Osteoblast (primary cell): ENCODE measurements around the gene PDPK1. TPM values are rescaled to one million over a fixed set of nuclear protein-coding genes. Genes with fewer than 3 reads are reported as not detected.
"Not testable (repeated sequence)": the region's sequence is repeated elsewhere in the genome, so short reads cannot be mapped to it uniquely, and the experiment has no call there.

ENCODE experiments used
- DNase-seq: peaks from one replicate; pipeline ENCODE4 v3.0.0; 2011; ENCODE audit warnings: low spot score, mixed read lengths; ENCODE audit not compliant: insufficient read length; ENCODE audit errors: missing footprints
- H2AFZ ChIP-seq: 2 replicates; pipeline ENCODE4 v1.6.0; 2011; ENCODE audit warnings: mild to moderate bottlenecking, low read length
- H3K27ac ChIP-seq: 2 replicates; pipeline ENCODE4 v1.5.1; 2011; ENCODE audit warnings: mild to moderate bottlenecking, low read depth, low read length, moderate library complexity
- H3K27me3 ChIP-seq: 2 replicates; pipeline ENCODE4 v1.6.0; 2012; ENCODE audit warnings: mild to moderate bottlenecking, control low read depth, inconsistent platforms, low read length, moderate library complexity; ENCODE audit not compliant: insufficient read depth
- H3K36me3 ChIP-seq: 2 replicates; pipeline ENCODE4 v1.5.1; 2011; ENCODE audit warnings: mild to moderate bottlenecking, low read length, control low read depth, moderate library complexity; ENCODE audit not compliant: insufficient read depth
- H3K4me1 ChIP-seq: 2 replicates; pipeline ENCODE4 v1.5.1; 2011; ENCODE audit warnings: mild to moderate bottlenecking, low read length, control low read depth, moderate library complexity; ENCODE audit not compliant: insufficient read depth
- H3K4me2 ChIP-seq: 2 replicates; pipeline ENCODE4 v1.6.0; 2011; ENCODE audit warnings: mild to moderate bottlenecking, low read length; ENCODE audit not compliant: insufficient read depth
- H3K4me3 ChIP-seq: fragments of 200-600 bp; sonication (generic); 3 replicates; pipeline ENCODE4 v1.5.1; 2012; ENCODE audit warnings: mild to moderate bottlenecking, low read length, inconsistent platforms; ENCODE audit not compliant: insufficient read depth
- H3K79me2 ChIP-seq: 2 replicates; pipeline ENCODE4 v1.6.0; 2012; ENCODE audit warnings: mild to moderate bottlenecking, low read length, control low read depth, inconsistent platforms; ENCODE audit not compliant: insufficient read depth
- H3K9me3 ChIP-seq: 2 replicates; pipeline ENCODE4 v1.5.1; 2011; ENCODE audit warnings: low read depth, low read length, control low read depth
- H4K20me1 ChIP-seq: 2 replicates; pipeline ENCODE4 v1.6.0; 2012; ENCODE audit warnings: mild to moderate bottlenecking, low read length, control low read depth; ENCODE audit not compliant: insufficient read depth
- CTCF ChIP-seq: IDR thresholded peaks from 2 replicates; pipeline ENCODE4 v1.5.1; 2011; ENCODE audit warnings: mild to moderate bottlenecking, low read depth, low read length, moderate library complexity; ENCODE audit errors: extremely low read depth
- total RNA-seq: library from RNA; depleted of rRNA; stranded (reverse); fragments of >200 nt; gene quantifications from 2 replicates; pipeline ENCODE4 v1.2.3, GENCODE V29; 2012

PDPK1 gene
- total RNA-seq, 1 donor, result 23.2 TPM

GRCh38 chr16:2557150-2557549 is 19.3 kb downstream of the PDPK1 start:
- H3K4me1 ChIP-seq, H3K27me3 ChIP-seq, H3K9me3 ChIP-seq, H3K27ac ChIP-seq, H3K36me3 ChIP-seq, H3K4me3 ChIP-seq, H3K4me2 ChIP-seq, H3K79me2 ChIP-seq, H2AFZ ChIP-seq, H4K20me1 ChIP-seq, DNase-seq: not testable (repeated sequence)

GRCh38 chr16:2560131-2560797 is 22.4 kb downstream of the PDPK1 start:
- not testable (repeated sequence) for DNase-seq, H2AFZ ChIP-seq, H3K4me2 ChIP-seq, H4K20me1 ChIP-seq, H3K36me3 ChIP-seq, H3K4me3 ChIP-seq, H3K27me3 ChIP-seq, H3K27ac ChIP-seq, H3K4me1 ChIP-seq, H3K9me3 ChIP-seq, H3K79me2 ChIP-seq

- H3K4me1 ChIP-seq, H3K79me2 ChIP-seq, H3K27ac ChIP-seq, H3K4me2 ChIP-seq, H4K20me1 ChIP-seq, DNase-seq, H3K27me3 ChIP-seq, H2AFZ ChIP-seq, H3K9me3 ChIP-seq, H3K36me3 ChIP-seq, H3K4me3 ChIP-seq: not testable (repeated sequence)
- peak; percentile 12 for TF ChIP-seq CTCF
Measured at GRCh38 chr16:2560798-2561133, 22.9 kb downstream of the PDPK1 start.

GRCh38 chr16:2567506-2567905 is 29.7 kb downstream of the PDPK1 start:
- H3K4me1 ChIP-seq, H3K36me3 ChIP-seq, H3K27ac ChIP-seq, H3K4me2 ChIP-seq, H3K9me3 ChIP-seq, H2AFZ ChIP-seq, H3K4me3 ChIP-seq, H4K20me1 ChIP-seq, DNase-seq, H3K27me3 ChIP-seq, H3K79me2 ChIP-seq: not testable (repeated sequence)

GRCh38 chr16:2568573-2568972 is 30.8 kb downstream of the PDPK1 start:
- not testable (repeated sequence) for H3K9me3 ChIP-seq, H3K27me3 ChIP-seq, DNase-seq, H3K36me3 ChIP-seq, H2AFZ ChIP-seq, H3K27ac ChIP-seq, H3K4me2 ChIP-seq, H3K4me1 ChIP-seq, H4K20me1 ChIP-seq, H3K4me3 ChIP-seq, H3K79me2 ChIP-seq

- not testable (repeated sequence) for H3K9me3 ChIP-seq, H3K4me3 ChIP-seq, H3K36me3 ChIP-seq, H3K27ac ChIP-seq, DNase-seq, H3K27me3 ChIP-seq, H4K20me1 ChIP-seq, H2AFZ ChIP-seq, H3K4me1 ChIP-seq, H3K4me2 ChIP-seq, H3K79me2 ChIP-seq
Measured at GRCh38 chr16:2572704-2573103, 34.9 kb downstream of the PDPK1 start.

- not testable (repeated sequence) for H3K27me3 ChIP-seq, DNase-seq, H3K9me3 ChIP-seq
Measured at GRCh38 chr16:2575839-2576238, 38.0 kb downstream of the PDPK1 start.

GRCh38 chr16:2577044-2577443 is 39.2 kb downstream of the PDPK1 start:
- not testable (repeated sequence) for H3K4me1 ChIP-seq, H2AFZ ChIP-seq, H3K79me2 ChIP-seq, H3K4me3 ChIP-seq, H3K27me3 ChIP-seq, DNase-seq, H3K4me2 ChIP-seq, H3K27ac ChIP-seq, H3K9me3 ChIP-seq, H4K20me1 ChIP-seq, H3K36me3 ChIP-seq

More at GRCh38 chr16:2575839-2576238, 38.0 kb downstream of the PDPK1 start:
- not testable (repeated sequence) for H2AFZ ChIP-seq, H3K4me2 ChIP-seq, H3K79me2 ChIP-seq, H3K36me3 ChIP-seq, H4K20me1 ChIP-seq, H3K4me3 ChIP-seq, H3K4me1 ChIP-seq, H3K27ac ChIP-seq
